Trophoblast cell (in vitro differentiated cells and primary cell): ENCODE measurements around the gene RAP1A.
"Not testable (repeated sequence)": the region's sequence is repeated elsewhere in the genome, so short reads cannot be mapped to it uniquely, and the experiment has no call there.

Experiments
- DNase-seq, 2 donors: peaks; one replicate each; pipeline ENCODE4 v3.0.0-alpha.2; 2016
- H2AFZ ChIP-seq: 2 replicates; pipeline ENCODE4 v1.6.1; 2013; ENCODE audit warnings: low read length, moderate library complexity, mild to moderate bottlenecking; ENCODE audit not compliant: insufficient read depth, poor library complexity
- H2AK5ac ChIP-seq: 2 replicates; pipeline ENCODE4 v1.6.1; 2013; ENCODE audit warnings: mild to moderate bottlenecking, low read length
- H2BK120ac ChIP-seq: 2 replicates; pipeline ENCODE4 v1.6.1; 2013; ENCODE audit warnings: low read length, mild to moderate bottlenecking, moderate library complexity; ENCODE audit not compliant: insufficient read depth, poor library complexity
- H2BK12ac ChIP-seq: 2 replicates; pipeline ENCODE4 v1.6.1; 2013; ENCODE audit warnings: mild to moderate bottlenecking, low read length, moderate library complexity
- H2BK5ac ChIP-seq: 2 replicates; pipeline ENCODE4 v1.6.1; 2013; ENCODE audit warnings: low read length, low read depth, moderate library complexity, mild to moderate bottlenecking; ENCODE audit not compliant: poor library complexity
- H3K14ac ChIP-seq: 2 replicates; pipeline ENCODE4 v1.6.1; 2013; ENCODE audit warnings: mild to moderate bottlenecking, low read length
- H3K18ac ChIP-seq: 2 replicates; pipeline ENCODE4 v1.6.1; 2013; ENCODE audit warnings: mild to moderate bottlenecking, low read length
- H3K23ac ChIP-seq: 2 replicates; pipeline ENCODE4 v1.6.1; 2013; ENCODE audit warnings: low read length
- H3K27ac ChIP-seq: 2 replicates; pipeline ENCODE4 v1.5.1; 2013; ENCODE audit warnings: low read depth, mild to moderate bottlenecking, inconsistent platforms, low read length, moderate library complexity
- H3K27me3 ChIP-seq: 2 replicates; pipeline ENCODE4 v1.6.1; 2013; ENCODE audit warnings: inconsistent platforms, mild to moderate bottlenecking, low read length, moderate library complexity; ENCODE audit not compliant: insufficient read depth
- H3K36me3 ChIP-seq, 2 experiments: 1 replicate in 1 of 2; 2 replicates in 1 of 2; pipeline ENCODE4 v1.6.1; 2013; ENCODE audit warnings: low read length in 2 of 2, mild to moderate bottlenecking in 2 of 2, moderate library complexity in 1 of 2; ENCODE audit not compliant: insufficient read depth in 2 of 2, control insufficient read depth in 1 of 2
- H3K4ac ChIP-seq: 2 replicates; pipeline ENCODE4 v1.6.1; 2013; ENCODE audit warnings: low read depth, mild to moderate bottlenecking, low read length, moderate library complexity
- H3K4me1 ChIP-seq, 2 experiments: 1 replicate in 1 of 2; 2 replicates in 1 of 2; pipeline ENCODE4 v1.6.1; 2013; ENCODE audit warnings: low read length in 2 of 2, mild to moderate bottlenecking in 2 of 2, moderate library complexity in 1 of 2; ENCODE audit not compliant: insufficient read depth in 2 of 2, control insufficient read depth in 1 of 2
- H3K4me2 ChIP-seq: 2 replicates; pipeline ENCODE4 v1.6.1; 2013; ENCODE audit warnings: inconsistent platforms, mild to moderate bottlenecking, low read length, moderate library complexity
- H3K4me3 ChIP-seq: 2 replicates; pipeline ENCODE4 v1.5.1; 2013; ENCODE audit warnings: mild to moderate bottlenecking, low read depth, low read length, inconsistent platforms
- H3K79me1 ChIP-seq: one replicate; pipeline ENCODE4 v1.6.1; 2013; ENCODE audit warnings: low read length
- H3K79me2 ChIP-seq: 2 replicates; pipeline ENCODE4 v1.6.1; 2013; ENCODE audit warnings: low read length, mild to moderate bottlenecking; ENCODE audit not compliant: control insufficient read depth, insufficient read depth, poor library complexity
- H3K9ac ChIP-seq: 2 replicates; pipeline ENCODE4 v1.6.1; 2013; ENCODE audit warnings: mild to moderate bottlenecking, low read length
- H3K9me3 ChIP-seq: 2 replicates; pipeline ENCODE4 v1.6.1; 2013; ENCODE audit warnings: low read depth, mild to moderate bottlenecking, control low read depth, inconsistent platforms, low read length; ENCODE audit not compliant: insufficient read depth
- H4K12ac ChIP-seq: 2 replicates; pipeline ENCODE4 v1.6.1; 2013; ENCODE audit warnings: low read depth, mild to moderate bottlenecking, low read length, moderate library complexity
- H4K8ac ChIP-seq: 2 replicates; pipeline ENCODE4 v1.6.1; 2013; ENCODE audit warnings: low read depth, mild to moderate bottlenecking, low read length, moderate library complexity
- H4K91ac ChIP-seq: one replicate; pipeline ENCODE4 v1.6.1; 2013; ENCODE audit warnings: low read depth, mild to moderate bottlenecking, low read length, moderate library complexity
- WGBS: extraction: QIAGEN DNeasy Blood & Tissue Kit; methylation state at CpG from one replicate; pipeline ENCODE4 v1.1.7; 2013; ENCODE audit warnings: missing lambda C conversion rate; ENCODE audit not compliant: insufficient read length, insufficient coverage; ENCODE audit errors: extremely low coverage; 5-methylcytosine and 5-hydroxymethylcytosine counted together

Gene RAP1A

GRCh38 chr1:111685293-111686153 lies 65.9 kb downstream of the RAP1A start:
- not testable (repeated sequence) for H3K14ac ChIP-seq, H3K4me1 ChIP-seq, H3K4me3 ChIP-seq, H3K4ac ChIP-seq, H3K36me3 ChIP-seq, H4K91ac ChIP-seq, H2BK12ac ChIP-seq, H3K27ac ChIP-seq, H3K18ac ChIP-seq, H2BK120ac ChIP-seq, H3K4me2 ChIP-seq, H3K9ac ChIP-seq, H3K79me1 ChIP-seq, DNase-seq, H2BK5ac ChIP-seq, H2AK5ac ChIP-seq, H3K9me3 ChIP-seq, H4K12ac ChIP-seq, H2AFZ ChIP-seq, H3K23ac ChIP-seq, H4K8ac ChIP-seq, H3K79me2 ChIP-seq, H3K27me3 ChIP-seq
- no CpG with 5 or more reads among the region's 8 CpGs for WGBS

- no peak overlapping the region for H3K27ac ChIP-seq
- no peak for DNase-seq
These were observed 70.7 kb downstream of the RAP1A start for GRCh38 chr1:111690306-111690617.

GRCh38 chr1:111691886-111692285 lies 72.3 kb downstream of the RAP1A start:
- H2BK5ac ChIP-seq, result no peak overlapping the region
- H2AK5ac ChIP-seq, result no peak overlapping the region
- H3K14ac ChIP-seq, result no peak overlapping the region
- H3K9ac ChIP-seq, result no peak overlapping the region
- no peaks in the 10 kb centered on the region for H3K9me3 ChIP-seq
- H3K27me3 ChIP-seq, result no peaks in the 10 kb centered on the region
- H3K23ac ChIP-seq, result no peak overlapping the region
- WGBS, result no CpG with 5 or more reads among the region's 1 CpG
- no peak overlapping the region for H3K4me2 ChIP-seq
- no peaks in the 10 kb centered on the region for H3K4me1 ChIP-seq
- no peak overlapping the region for H3K18ac ChIP-seq
- no peak overlapping the region for H2BK12ac ChIP-seq
- no peak for DNase-seq
- H3K4ac ChIP-seq, result no peak overlapping the region
- H3K36me3 ChIP-seq, result no peaks in the 10 kb centered on the region
- H3K27ac ChIP-seq, result no peak overlapping the region
- peaks cover 2% of the 10 kb centered on the region for H3K79me2 ChIP-seq
- no peak overlapping the region for H3K4me3 ChIP-seq
- H4K8ac ChIP-seq, result no peak overlapping the region
- H3K79me1 ChIP-seq, result no peaks in the 10 kb centered on the region
- no peak overlapping the region for H2BK120ac ChIP-seq
- no peak overlapping the region for H4K12ac ChIP-seq
- H4K91ac ChIP-seq, result no peak overlapping the region
- no peak overlapping the region for H2AFZ ChIP-seq

More at GRCh38 chr1:111690306-111690617, 70.7 kb downstream of the RAP1A start:
- no peak overlapping the region for H3K9ac ChIP-seq
- H2AFZ ChIP-seq, result no peak overlapping the region
- H3K9me3 ChIP-seq, result no peaks in the 10 kb centered on the region
- H3K36me3 ChIP-seq, result no peaks in the 10 kb centered on the region
- no peaks in the 10 kb centered on the region for H3K79me1 ChIP-seq
- H4K8ac ChIP-seq, result no peak overlapping the region
- H3K4me1 ChIP-seq, result no peaks in the 10 kb centered on the region
- H4K91ac ChIP-seq, result no peak overlapping the region
- no peak overlapping the region for H2AK5ac ChIP-seq
- H3K18ac ChIP-seq, result no peak overlapping the region
- no peak overlapping the region for H2BK120ac ChIP-seq
- H3K4me3 ChIP-seq, result no peak overlapping the region
- H3K79me2 ChIP-seq, result peaks cover 2% of the 10 kb centered on the region
- no peak overlapping the region for H4K12ac ChIP-seq
- H2BK12ac ChIP-seq, result no peak overlapping the region
- no peaks in the 10 kb centered on the region for H3K27me3 ChIP-seq
- no peak overlapping the region for H3K14ac ChIP-seq
- H3K4me2 ChIP-seq, result no peak overlapping the region
- no peak overlapping the region for H3K4ac ChIP-seq
- no peak overlapping the region for H2BK5ac ChIP-seq
- H3K23ac ChIP-seq, result no peak overlapping the region

GRCh38 chr1:111695801-111696200 lies 76.2 kb downstream of the RAP1A start:
- no peak overlapping the region for H4K8ac ChIP-seq
- H3K27me3 ChIP-seq, result no peaks in the 10 kb centered on the region
- H3K9ac ChIP-seq, result no peak overlapping the region
- no peak overlapping the region for H2AFZ ChIP-seq
- no peaks in the 10 kb centered on the region for H3K79me1 ChIP-seq
- H3K14ac ChIP-seq, result no peak overlapping the region
- no peaks in the 10 kb centered on the region for H3K4me1 ChIP-seq
- no peak for DNase-seq
- H2BK12ac ChIP-seq, result no peak overlapping the region
- no peaks in the 10 kb centered on the region for H3K9me3 ChIP-seq
- H4K91ac ChIP-seq, result no peak overlapping the region
- H3K23ac ChIP-seq, result no peak overlapping the region
- H2BK5ac ChIP-seq, result no peak overlapping the region
- no peak overlapping the region for H3K4ac ChIP-seq
- H2AK5ac ChIP-seq, result no peak overlapping the region
- H3K4me3 ChIP-seq, result no peak overlapping the region
- H3K27ac ChIP-seq, result no peak overlapping the region
- H3K4me2 ChIP-seq, result no peak overlapping the region
- WGBS, result no CpG with 5 or more reads among the region's 1 CpG
- H2BK120ac ChIP-seq, result no peak overlapping the region
- no peaks in the 10 kb centered on the region for H3K79me2 ChIP-seq
- H3K36me3 ChIP-seq, result peaks cover 0 to 4% of the 10 kb centered on the region in 2 experiments
- H4K12ac ChIP-seq, result no peak overlapping the region
- no peak overlapping the region for H3K18ac ChIP-seq
